HepG2 (cell line): ENCODE data around the gene PHF2. TPM values are rescaled to one million over a fixed set of nuclear protein-coding genes. Genes with fewer than 3 reads are reported as not detected.
A peak's percentile ranks its signal among the peaks of the same experiment; 100 is the strongest.

Experiments
- ATAC-seq: fragments of 200-7000 bp; cut with Tn5 transposase; 3 replicates; pipeline ENCODE4 v1.9.1; 2020; ENCODE audit warnings: mild to moderate bottlenecking, moderate library complexity
- BruUV-seq: library from RNA; stranded (reverse); fragments of 400-500 nt; replicated peaks from 2 replicates; lab custom pipeline; 2021; lab: Mats Ljungman, UMichigan
- CTCF ChIA-PET: fragments of 300-600 bp; formaldehyde crosslinking; extraction: SDS; loops from one replicate; lab custom pipeline; 2021; ENCODE audit warnings: low total read pairs, inconsistent platforms, low intra/inter-chr PET ratio; lab: Yijun Ruan, JAX
- POLR2A ChIA-PET: fragments of 350-600 bp; sonication (Branson Sonifier 250); formaldehyde crosslinking; loops from one replicate; lab custom pipeline; 2020; ENCODE audit warnings: antibody characterized with exemption, inconsistent platforms; lab: Yijun Ruan, JAX
- DNase-seq: peaks from one replicate; pipeline ENCODE4 v3.0.0-alpha.2; 2015; ENCODE audit warnings: low spot score
- FAIRE-seq: peaks from 3 replicates; lab custom pipeline; 2011; peaks lifted over from hg19 to GRCh38; lab: Jason Lieb, UNC
- H2AFZ ChIP-seq: one replicate; pipeline ENCODE4 v1.6.1; 2011; ENCODE audit warnings: low read length, inconsistent platforms
- H3K27ac ChIP-seq: fragments of 300-600 bp; 3 replicates; pipeline ENCODE4 v1.8.0; 2011; ENCODE audit warnings: mixed run types, mild to moderate bottlenecking, mixed read lengths, low read length, inconsistent platforms; ENCODE audit not compliant: insufficient read depth; ENCODE audit errors: extremely low read length
- H3K27me3 ChIP-seq, 2 experiments: fragments of 200-600 bp in 1 of 2; 2 replicates in 1 of 2; 3 replicates in 1 of 2; pipeline versions ENCODE4 v1.6.0 to v1.8.0; 2011; ENCODE audit warnings: low read length in 2 of 2, mild to moderate bottlenecking in 2 of 2, moderate library complexity in 2 of 2, inconsistent platforms in 1 of 2; ENCODE audit not compliant: insufficient read depth in 2 of 2, control insufficient read depth in 1 of 2
- H3K36me3 ChIP-seq, 2 experiments: fragments of 200-600 bp in 1 of 2; replicated peaks in 1 of 2; 2 replicates in 1 of 2; 3 replicates in 1 of 2; pipeline versions ENCODE4 v1.5.1 to v1.8.0; 2011; ENCODE audit warnings: low read length in 2 of 2, inconsistent platforms in 1 of 2; ENCODE audit not compliant: insufficient read depth in 2 of 2, control insufficient read depth in 1 of 2
- H3K4me1 ChIP-seq: 2 replicates; pipeline ENCODE4 v1.5.1; 2012; ENCODE audit warnings: low read length, inconsistent platforms; ENCODE audit not compliant: insufficient read depth
- H3K4me2 ChIP-seq: 2 replicates; pipeline ENCODE4 v1.6.0; 2011; ENCODE audit warnings: low read depth, low read length, inconsistent platforms
- H3K4me3 ChIP-seq, 3 experiments: fragments of 200-600 bp in 1 of 3; sonication (generic), shearing (Covaris generic) in 1 of 3; replicated peaks in 1 of 3; 2 replicates each; pipeline ENCODE4 v1.5.1; 2011 to 2016; ENCODE audit warnings: low read length in 3 of 3, inconsistent platforms in 2 of 3, low read depth in 2 of 3, mild to moderate bottlenecking in 2 of 3, control low read depth in 1 of 3, mixed read lengths in 1 of 3; ENCODE audit not compliant: insufficient read depth in 1 of 3
- H3K79me2 ChIP-seq: one replicate; pipeline ENCODE4 v1.6.1; 2011; ENCODE audit warnings: low read length, inconsistent platforms; ENCODE audit not compliant: insufficient read depth
- H3K9ac ChIP-seq: 2 replicates; pipeline ENCODE4 v1.6.0; 2011; ENCODE audit warnings: mild to moderate bottlenecking, low read depth, low read length, inconsistent platforms; ENCODE audit not compliant: insufficient read depth
- H3K9me3 ChIP-seq: 2 replicates; pipeline ENCODE4 v1.5.1; 2012; ENCODE audit warnings: mild to moderate bottlenecking, low read length
- H4K20me1 ChIP-seq: 2 replicates; pipeline ENCODE4 v1.6.0; 2011; ENCODE audit warnings: inconsistent platforms, mild to moderate bottlenecking, low read length, moderate library complexity; ENCODE audit not compliant: insufficient read depth
- MXD4 ChIP-seq: IDR thresholded peaks from 2 replicates; pipeline ENCODE4 v1.6.1; 2016; ENCODE audit warnings: mild to moderate bottlenecking, missing biosample characterization, missing genetic modification reagents
- NR2F1 ChIP-seq, 2 experiments: fragments of 450-650 bp in 1 of 2; formaldehyde crosslinking in 1 of 2; IDR thresholded peaks; 2 replicates each; pipeline versions ENCODE4 v1.5.0 to v1.6.1; 2016 to 2020; ENCODE audit warnings: mild to moderate bottlenecking in 1 of 2, missing compliant biosample characterization in 1 of 2, missing genetic modification reagents in 1 of 2, moderate library complexity in 1 of 2
- POLR2AphosphoS5 ChIP-seq: IDR thresholded peaks from 2 replicates; pipeline ENCODE4 v1.6.1; 2012; ENCODE audit warnings: low read depth, low read length
- ZNF7 ChIP-seq: IDR thresholded peaks from 2 replicates; pipeline ENCODE4 v1.6.1; 2016; ENCODE audit warnings: missing biosample characterization, missing genetic modification reagents
- WGBS: methylation state at CpG from one replicate; pipeline ENCODE4 v1.1.6; 2017; ENCODE audit warnings: low lambda C conversion rate; 5-methylcytosine and 5-hydroxymethylcytosine counted together
- in situ Hi-C: cut with HindIII; loops from 2 replicates; pipeline ENCODE4 v1.10.0; 2017; ENCODE audit warnings: low pct_unique_long_range_greater_than_20kb; ENCODE audit not compliant: extremely low pct_ligation_motif_present
- intact Hi-C: fragments of 100-400 bp; cut with micrococcal nuclease; formaldehyde crosslinking; loops from one replicate; pipeline ENCODE4 v1.10.0; 2022; ENCODE audit not compliant: unreplicated experiment
- polyA plus RNA-seq, 8 experiments: library from polyadenylated mRNA; depleted of rRNA in 3 of 8; stranded (reverse) in 7 of 8; unstranded in 1 of 8; fragments of >200 nt; fragmentation: Illumina TruSeq in 4 of 8; extraction: Trizol in 4 of 8; gene quantifications; 2 replicates each; pipeline versions ENCODE4 v1.2.1 to v1.2.3, GENCODE V29; 2011 to 2016; ENCODE audit warnings: low read depth in 4 of 8, missing spikeins in 1 of 8, mixed read lengths in 1 of 8; ENCODE audit not compliant: insufficient read depth in 1 of 8
- total RNA-seq, 5 experiments: library from RNA; depleted of rRNA; stranded (reverse); fragments of >200 nt; fragmentation: Illumina TruSeq; extraction: Trizol; gene quantifications; 2 replicates each; pipeline ENCODE4 v1.2.3, GENCODE V29; 2016; ENCODE audit warnings: low read depth in 1 of 5
- TF ChIP-seq, protein P1 (sequence below): sonication (generic); formaldehyde crosslinking; IDR thresholded peaks from 2 replicates; pipeline ENCODE4 v1.4.0; 2020; ENCODE audit warnings: missing genetic modification reagents
- TF ChIP-seq, protein P2 (sequence below): sonication (generic); formaldehyde crosslinking; IDR thresholded peaks from 2 replicates; pipeline ENCODE4 v1.9.0; 2022; ENCODE audit warnings: low read depth, missing genetic modification reagents

The PHF2 gene
- total and polyA plus RNA-seq, 2 of the 13 experiments (the other 11 are each of a cell fraction or from before 2014, with no cell fraction given), result 6.6 to 9.1 TPM

DNA sequence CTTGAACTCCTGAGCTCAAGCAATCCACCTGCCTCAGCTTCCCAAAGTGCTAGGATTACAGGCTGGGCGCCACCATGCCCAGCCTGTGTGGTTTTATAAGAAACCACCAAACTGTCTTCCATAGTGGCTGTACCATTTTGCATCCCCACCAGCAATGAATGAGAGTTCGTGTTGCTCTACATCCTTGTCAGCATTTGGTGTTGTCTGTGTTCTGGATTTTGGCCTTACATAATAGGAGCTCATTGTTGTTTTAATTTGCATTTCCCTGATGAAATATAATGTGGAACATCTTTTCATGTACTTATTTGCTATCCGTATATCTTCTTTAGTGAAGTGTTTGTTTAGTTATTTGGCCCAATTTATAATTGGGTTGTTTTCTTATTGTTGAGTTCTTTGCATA, 29.8 kb downstream of the PHF2 start:
- no TSS peak for BruUV-seq
- H4K20me1 ChIP-seq, result no peaks in the 10 kb centered on the region
- FAIRE-seq (no peak), DNase-seq (no peak), ATAC-seq (no peak)
- CTCF ChIA-PET, result no interaction called here
- H3K4me3 ChIP-seq, result no peak overlapping the region
- intact Hi-C loops, result no loop called here
- H3K4me1 ChIP-seq, result no peaks in the 10 kb centered on the region
- no peak overlapping the region for H3K27ac ChIP-seq
- TF ChIP-seq, protein P1, sequence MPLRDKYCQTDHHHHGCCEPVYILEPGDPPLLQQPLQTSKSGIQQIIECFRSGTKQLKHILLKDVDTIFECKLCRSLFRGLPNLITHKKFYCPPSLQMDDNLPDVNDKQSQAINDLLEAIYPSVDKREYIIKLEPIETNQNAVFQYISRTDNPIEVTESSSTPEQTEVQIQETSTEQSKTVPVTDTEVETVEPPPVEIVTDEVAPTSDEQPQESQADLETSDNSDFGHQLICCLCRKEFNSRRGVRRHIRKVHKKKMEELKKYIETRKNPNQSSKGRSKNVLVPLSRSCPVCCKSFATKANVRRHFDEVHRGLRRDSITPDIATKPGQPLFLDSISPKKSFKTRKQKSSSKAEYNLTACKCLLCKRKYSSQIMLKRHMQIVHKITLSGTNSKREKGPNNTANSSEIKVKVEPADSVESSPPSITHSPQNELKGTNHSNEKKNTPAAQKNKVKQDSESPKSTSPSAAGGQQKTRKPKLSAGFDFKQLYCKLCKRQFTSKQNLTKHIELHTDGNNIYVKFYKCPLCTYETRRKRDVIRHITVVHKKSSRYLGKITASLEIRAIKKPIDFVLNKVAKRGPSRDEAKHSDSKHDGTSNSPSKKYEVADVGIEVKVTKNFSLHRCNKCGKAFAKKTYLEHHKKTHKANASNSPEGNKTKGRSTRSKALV (CRISPR knock-in tag), result no peak
- TF ChIP-seq, protein P2, sequence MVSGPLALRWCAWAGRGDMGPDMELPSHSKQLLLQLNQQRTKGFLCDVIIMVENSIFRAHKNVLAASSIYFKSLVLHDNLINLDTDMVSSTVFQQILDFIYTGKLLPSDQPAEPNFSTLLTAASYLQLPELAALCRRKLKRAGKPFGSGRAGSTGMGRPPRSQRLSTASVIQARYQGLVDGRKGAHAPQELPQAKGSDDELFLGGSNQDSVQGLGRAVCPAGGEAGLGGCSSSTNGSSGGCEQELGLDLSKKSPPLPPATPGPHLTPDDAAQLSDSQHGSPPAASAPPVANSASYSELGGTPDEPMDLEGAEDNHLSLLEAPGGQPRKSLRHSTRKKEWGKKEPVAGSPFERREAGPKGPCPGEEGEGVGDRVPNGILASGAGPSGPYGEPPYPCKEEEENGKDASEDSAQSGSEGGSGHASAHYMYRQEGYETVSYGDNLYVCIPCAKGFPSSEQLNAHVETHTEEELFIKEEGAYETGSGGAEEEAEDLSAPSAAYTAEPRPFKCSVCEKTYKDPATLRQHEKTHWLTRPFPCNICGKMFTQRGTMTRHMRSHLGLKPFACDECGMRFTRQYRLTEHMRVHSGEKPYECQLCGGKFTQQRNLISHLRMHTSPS (CRISPR knock-in tag), result no peak
- TF ChIP-seq NR2F1 (CRISPR knock-in tag; IDR thresholded peaks at IDR 0.05) (no peak), POLR2AphosphoS5 (no peak), MXD4 (CRISPR knock-in tag) (no peak), ZNF7 (peak; percentile 94)
- WGBS, result 80% methylated on average over 3 of the region's 3 CpGs
- no peak overlapping the region for H3K4me2 ChIP-seq
- H3K36me3 ChIP-seq, result no peaks in the 10 kb centered on the region
- in situ Hi-C loops, result no loop called here
- H2AFZ ChIP-seq, result no peak overlapping the region
- no peak overlapping the region for H3K9ac ChIP-seq
- POLR2A ChIA-PET, result no interaction called here
- peaks cover 9% of the 10 kb centered on the region for H3K79me2 ChIP-seq
- no peaks in the 10 kb centered on the region for H3K27me3 ChIP-seq
- peaks cover 10% of the 10 kb centered on the region; the same call in 1 of the 2 replicates for H3K9me3 ChIP-seq
